Right atrium auricular region (tissue), 2 donors: Measurements from ENCODE around the gene RASAL2. TPM values are rescaled to one million over a fixed set of nuclear protein-coding genes. Genes with fewer than 3 reads are reported as not detected.
A peak's percentile ranks its signal among the peaks of the same experiment; 100 is the strongest.
"Not testable (repeated sequence)": the region's sequence is repeated elsewhere in the genome, so short reads cannot be mapped to it uniquely, and the experiment has no call there.

Source experiments
- DNase-seq: peaks from one replicate; pipeline ENCODE4 v3.0.0-alpha.2; 2019; ENCODE audit warnings: low spot score
- H3K27ac ChIP-seq, 2 donors: fragments of 200-600 bp; sonication (generic); 1 replicate in 1 of 2; 2 replicates in 1 of 2; pipeline ENCODE4 v1.5.1; 2016 to 2019
- H3K27me3 ChIP-seq, 2 donors: fragments of 200-600 bp; sonication (generic); one replicate each; pipeline versions ENCODE4 v1.5.1 to v1.6.0; 2017 to 2019
- H3K36me3 ChIP-seq: fragments of 200-600 bp; sonication (generic); one replicate; pipeline ENCODE4 v1.5.1; 2016
- H3K4me1 ChIP-seq, 2 donors: fragments of 200-600 bp; sonication (generic); one replicate each; pipeline versions ENCODE4 v1.5.1 to v1.6.0; 2017 to 2019
- H3K4me3 ChIP-seq, 2 donors: fragments of 200-600 bp; sonication (generic); 1 replicate in 1 of 2; 2 replicates in 1 of 2; pipeline ENCODE4 v1.5.1; 2017 to 2019; ENCODE audit warnings: mild to moderate bottlenecking in 1 of 2, moderate library complexity in 1 of 2
- H3K9me3 ChIP-seq, 2 donors: fragments of 200-600 bp; sonication (generic); one replicate each; pipeline ENCODE4 v1.5.1; 2019
- CTCF ChIP-seq, 2 donors: fragments of 200-600 bp; sonication (generic); IDR thresholded peaks; one replicate each; pipeline ENCODE4 v1.5.1; 2019; ENCODE audit warnings: antibody characterized with exemption in 2 of 2
- total RNA-seq, 2 donors: library from RNA; depleted of rRNA; stranded (reverse); fragments of >200 nt; gene quantifications; one replicate each; pipeline ENCODE4 v1.1.0, GENCODE V29; 2016

RASAL2 gene
- total RNA-seq, 2 donors from 2014 or later, result 34.1 to 44.7 TPM

GRCh38 chr1:178502856-178503255 lies 409.0 kb downstream of the RASAL2 start:
- no peak for DNase-seq

GRCh38 chr1:178503316-178503715 lies 409.4 kb downstream of the RASAL2 start:
- not testable (repeated sequence) for H3K4me3 ChIP-seq, H3K27ac ChIP-seq, H3K36me3 ChIP-seq, H3K4me1 ChIP-seq, H3K27me3 ChIP-seq, H3K9me3 ChIP-seq, DNase-seq

More at GRCh38 chr1:178502856-178503255, 409.0 kb downstream of the RASAL2 start:
- H3K36me3 ChIP-seq, result no peaks in the 10 kb centered on the region
- no peak overlapping the region for H3K4me3 ChIP-seq
- no peaks in the 10 kb centered on the region for H3K9me3 ChIP-seq
- no peak overlapping the region for H3K27ac ChIP-seq
- no peak for TF ChIP-seq CTCF (IDR thresholded peaks at IDR 0.05)
- no peaks in the 10 kb centered on the region for H3K27me3 ChIP-seq
- peaks cover 0 to 10% of the 10 kb centered on the region in 2 donors for H3K4me1 ChIP-seq

- H3K27me3 ChIP-seq, result no peaks in the 10 kb centered on the region
- H3K9me3 ChIP-seq, result no peaks in the 10 kb centered on the region
- no peak overlapping the region for H3K27ac ChIP-seq
- H3K36me3 ChIP-seq, result no peaks in the 10 kb centered on the region
- no peak for DNase-seq
- TF ChIP-seq CTCF (IDR thresholded peaks at IDR 0.05), result no peak
- H3K4me1 ChIP-seq, result peaks cover 0 to 10% of the 10 kb centered on the region in 2 donors
- no peak overlapping the region for H3K4me3 ChIP-seq
Measured at GRCh38 chr1:178503849-178504248, 409.9 kb downstream of the RASAL2 start.

GRCh38 chr1:178504286-178504685 lies 410.4 kb downstream of the RASAL2 start:
- Histone ChIP-seq H3K27me3 (no peaks in the 10 kb centered on the region), H3K36me3 (no peaks in the 10 kb centered on the region), H3K9me3 (no peaks in the 10 kb centered on the region), H3K4me1 (peaks cover 0 to 14% of the 10 kb centered on the region in 2 donors), H3K27ac (no peak overlapping the region), H3K4me3 (no peak overlapping the region)
- DNase-seq, result no peak
- TF ChIP-seq CTCF (IDR thresholded peaks at IDR 0.05), result no peak

- no peaks in the 10 kb centered on the region for H3K27me3 ChIP-seq
- peak overlapping the region in 1 of 2 donors; percentile 27 for H3K27ac ChIP-seq
- no peaks in the 10 kb centered on the region for H3K36me3 ChIP-seq
- no peaks in the 10 kb centered on the region for H3K9me3 ChIP-seq
- H3K4me3 ChIP-seq, result no peak overlapping the region
- no peak for TF ChIP-seq CTCF (IDR thresholded peaks at IDR 0.05)
- H3K4me1 ChIP-seq, result peaks cover 0 to 25% of the 10 kb centered on the region in 2 donors
- DNase-seq, result no peak
Measured at GRCh38 chr1:178506177-178506576, 412.3 kb downstream of the RASAL2 start.

- Histone ChIP-seq H3K9me3 (no peaks in the 10 kb centered on the region), H3K27me3 (no peaks in the 10 kb centered on the region), H3K27ac (peak overlapping the region in 1 of 2 donors; percentile 27), H3K36me3 (no peaks in the 10 kb centered on the region), H3K4me1 (peaks cover 0 to 22% of the 10 kb centered on the region in 2 donors), H3K4me3 (no peak overlapping the region)
- no peak for TF ChIP-seq CTCF (IDR thresholded peaks at IDR 0.05)
- DNase-seq, result no peak
Measured at GRCh38 chr1:178506669-178507068, 412.8 kb downstream of the RASAL2 start.
